HG03575 (cell line): ENCODE data around the gene FASN.

ENCODE experiments used
- ATAC-seq: cut with Tn5 transposase; IDR thresholded peaks from one replicate; pipeline ENCODE4 v1.9.1; 2021; ENCODE audit not compliant: unreplicated experiment, insufficient number of reproducible peaks, low FRiP score; ENCODE audit errors: extremely low read depth

Gene FASN

GRCh38 chr17:82118815-82119380 lies 20.9 kb upstream of the FASN start:
- no peak for ATAC-seq

- ATAC-seq = no peak
These were observed 20.3 kb upstream of the FASN start for GRCh38 chr17:82118168-82118814.

- no peak for ATAC-seq
These were observed 19.4 kb upstream of the FASN start for GRCh38 chr17:82117139-82118090.

- no peak for ATAC-seq
These were observed 18.2 kb upstream of the FASN start for GRCh38 chr17:82116246-82116645.

GRCh38 chr17:82114872-82115271 lies 16.8 kb upstream of the FASN start:
- ATAC-seq = no peak

- no peak for ATAC-seq
These were observed 16.4 kb upstream of the FASN start for GRCh38 chr17:82114447-82114846.

GRCh38 chr17:82113941-82114340 lies 15.9 kb upstream of the FASN start:
- no peak for ATAC-seq

GRCh38 chr17:82113422-82113821 lies 15.4 kb upstream of the FASN start:
- ATAC-seq = no peak

- no peak for ATAC-seq
These were observed 14.9 kb upstream of the FASN start for GRCh38 chr17:82112914-82113311.

GRCh38 chr17:82112181-82112913 lies 14.3 kb upstream of the FASN start:
- ATAC-seq = no peak

- ATAC-seq = no peak
These were observed 12.3 kb upstream of the FASN start for GRCh38 chr17:82110298-82110697.

- ATAC-seq = no peak
These were observed 11.0 kb upstream of the FASN start for GRCh38 chr17:82108961-82109475.

GRCh38 chr17:82108496-82108945 lies 10.5 kb upstream of the FASN start:
- ATAC-seq = no peak

- no peak for ATAC-seq
These were observed 10.0 kb upstream of the FASN start for GRCh38 chr17:82108038-82108437.

GRCh38 chr17:82107341-82107860 lies 9.4 kb upstream of the FASN start:
- no peak for ATAC-seq

- ATAC-seq = no peak
These were observed 8.8 kb upstream of the FASN start for GRCh38 chr17:82106688-82107305.

- ATAC-seq = no peak
These were observed 8.0 kb upstream of the FASN start for GRCh38 chr17:82105882-82106687.

GRCh38 chr17:82105417-82105881 lies 7.4 kb upstream of the FASN start:
- ATAC-seq = no peak
